ENCODE measurements around the gene PAX9.

DNA sequence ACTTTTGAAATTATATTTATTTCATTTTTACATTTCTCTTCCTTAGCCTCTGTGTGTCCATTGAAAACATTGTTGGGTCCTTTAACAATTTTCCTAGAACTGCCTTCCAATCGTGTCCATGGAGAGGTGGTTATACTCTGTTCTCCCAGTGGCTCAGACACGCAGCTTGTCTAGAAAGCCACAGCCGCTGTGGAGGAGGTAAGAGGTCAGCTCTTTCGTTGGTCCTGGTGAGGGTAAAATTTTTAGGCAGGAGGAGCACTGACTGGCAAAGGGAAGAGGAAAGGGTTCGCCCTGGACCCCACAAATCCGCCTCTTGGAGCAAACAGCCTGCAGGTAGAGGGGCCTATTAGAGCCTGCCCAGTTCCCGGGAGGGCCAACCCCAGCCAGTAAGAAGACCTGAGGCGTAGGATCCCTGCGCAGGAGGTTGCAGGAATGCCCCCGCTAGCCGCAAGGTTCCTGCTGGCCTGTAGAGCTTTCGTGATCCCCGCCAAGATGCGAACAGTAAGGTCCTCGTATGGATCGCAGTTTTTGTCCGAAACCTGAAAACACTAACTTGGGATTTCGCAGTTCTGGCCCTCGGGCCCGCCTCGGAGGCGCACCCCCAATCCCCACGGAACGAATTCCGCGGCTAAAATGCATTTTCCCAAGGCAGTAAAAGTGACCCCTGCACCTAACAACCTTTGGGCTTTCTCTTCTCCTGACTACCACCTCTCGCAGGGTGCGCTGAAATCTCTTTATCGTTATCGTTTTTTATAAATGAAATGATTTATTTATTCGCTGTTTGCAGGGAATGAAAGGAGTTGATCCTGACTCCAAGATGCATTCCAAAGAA lies 7.5 kb upstream of the PAX9 start:
- TF ChIP-seq, protein P1, sequence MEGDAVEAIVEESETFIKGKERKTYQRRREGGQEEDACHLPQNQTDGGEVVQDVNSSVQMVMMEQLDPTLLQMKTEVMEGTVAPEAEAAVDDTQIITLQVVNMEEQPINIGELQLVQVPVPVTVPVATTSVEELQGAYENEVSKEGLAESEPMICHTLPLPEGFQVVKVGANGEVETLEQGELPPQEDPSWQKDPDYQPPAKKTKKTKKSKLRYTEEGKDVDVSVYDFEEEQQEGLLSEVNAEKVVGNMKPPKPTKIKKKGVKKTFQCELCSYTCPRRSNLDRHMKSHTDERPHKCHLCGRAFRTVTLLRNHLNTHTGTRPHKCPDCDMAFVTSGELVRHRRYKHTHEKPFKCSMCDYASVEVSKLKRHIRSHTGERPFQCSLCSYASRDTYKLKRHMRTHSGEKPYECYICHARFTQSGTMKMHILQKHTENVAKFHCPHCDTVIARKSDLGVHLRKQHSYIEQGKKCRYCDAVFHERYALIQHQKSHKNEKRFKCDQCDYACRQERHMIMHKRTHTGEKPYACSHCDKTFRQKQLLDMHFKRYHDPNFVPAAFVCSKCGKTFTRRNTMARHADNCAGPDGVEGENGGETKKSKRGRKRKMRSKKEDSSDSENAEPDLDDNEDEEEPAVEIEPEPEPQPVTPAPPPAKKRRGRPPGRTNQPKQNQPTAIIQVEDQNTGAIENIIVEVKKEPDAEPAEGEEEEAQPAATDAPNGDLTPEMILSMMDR (conservative IDR thresholded peaks at IDR 0.05; ENCODE audit: low read depth, low read length) = no peak
- TF ChIP-seq EZH2 (IDR thresholded peaks at IDR 0.05; ENCODE audit: low read length, unreplicated experiment) = no peak
- no peak for TF ChIP-seq EZH2phosphoT487 (IDR thresholded peaks at IDR 0.05; ENCODE audit: borderline replicate concordance, low read length)
